ENCODE data around the gene RAB43.

The RAB43 gene

DNA sequence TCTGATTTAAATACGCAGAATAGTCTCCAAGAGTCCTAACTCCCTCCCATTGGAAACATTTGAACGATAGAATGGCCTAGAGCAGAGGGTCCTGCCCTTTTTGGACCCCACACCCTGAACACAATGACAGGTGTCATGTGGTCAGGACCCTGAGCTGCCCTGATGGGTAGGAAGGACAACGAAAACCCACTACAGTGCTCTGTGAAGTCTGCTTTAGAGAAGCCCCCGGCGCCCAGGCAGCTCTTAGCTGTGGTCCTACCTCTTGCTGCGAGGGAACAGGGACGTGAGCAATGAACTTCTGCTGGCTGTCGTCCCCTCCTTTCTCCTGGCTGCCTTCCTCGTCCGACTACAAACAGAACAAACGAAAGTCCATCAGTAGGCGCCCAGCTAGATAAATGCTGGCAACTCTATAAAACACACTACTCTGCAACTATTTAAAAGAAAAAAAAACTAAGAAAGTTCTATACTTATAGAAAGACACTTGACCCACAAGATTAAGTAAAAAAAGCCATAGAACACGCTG is 8.7 kb upstream of the RAB43 start:
- TF ChIP-seq, protein P1, sequence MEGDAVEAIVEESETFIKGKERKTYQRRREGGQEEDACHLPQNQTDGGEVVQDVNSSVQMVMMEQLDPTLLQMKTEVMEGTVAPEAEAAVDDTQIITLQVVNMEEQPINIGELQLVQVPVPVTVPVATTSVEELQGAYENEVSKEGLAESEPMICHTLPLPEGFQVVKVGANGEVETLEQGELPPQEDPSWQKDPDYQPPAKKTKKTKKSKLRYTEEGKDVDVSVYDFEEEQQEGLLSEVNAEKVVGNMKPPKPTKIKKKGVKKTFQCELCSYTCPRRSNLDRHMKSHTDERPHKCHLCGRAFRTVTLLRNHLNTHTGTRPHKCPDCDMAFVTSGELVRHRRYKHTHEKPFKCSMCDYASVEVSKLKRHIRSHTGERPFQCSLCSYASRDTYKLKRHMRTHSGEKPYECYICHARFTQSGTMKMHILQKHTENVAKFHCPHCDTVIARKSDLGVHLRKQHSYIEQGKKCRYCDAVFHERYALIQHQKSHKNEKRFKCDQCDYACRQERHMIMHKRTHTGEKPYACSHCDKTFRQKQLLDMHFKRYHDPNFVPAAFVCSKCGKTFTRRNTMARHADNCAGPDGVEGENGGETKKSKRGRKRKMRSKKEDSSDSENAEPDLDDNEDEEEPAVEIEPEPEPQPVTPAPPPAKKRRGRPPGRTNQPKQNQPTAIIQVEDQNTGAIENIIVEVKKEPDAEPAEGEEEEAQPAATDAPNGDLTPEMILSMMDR (IDR thresholded peaks at IDR 0.05; ENCODE audit: low read depth, low read length): no peak
- no peak overlapping the region for H3K4me3 ChIP-seq (ENCODE audit: low read depth, low read length)

DNA sequence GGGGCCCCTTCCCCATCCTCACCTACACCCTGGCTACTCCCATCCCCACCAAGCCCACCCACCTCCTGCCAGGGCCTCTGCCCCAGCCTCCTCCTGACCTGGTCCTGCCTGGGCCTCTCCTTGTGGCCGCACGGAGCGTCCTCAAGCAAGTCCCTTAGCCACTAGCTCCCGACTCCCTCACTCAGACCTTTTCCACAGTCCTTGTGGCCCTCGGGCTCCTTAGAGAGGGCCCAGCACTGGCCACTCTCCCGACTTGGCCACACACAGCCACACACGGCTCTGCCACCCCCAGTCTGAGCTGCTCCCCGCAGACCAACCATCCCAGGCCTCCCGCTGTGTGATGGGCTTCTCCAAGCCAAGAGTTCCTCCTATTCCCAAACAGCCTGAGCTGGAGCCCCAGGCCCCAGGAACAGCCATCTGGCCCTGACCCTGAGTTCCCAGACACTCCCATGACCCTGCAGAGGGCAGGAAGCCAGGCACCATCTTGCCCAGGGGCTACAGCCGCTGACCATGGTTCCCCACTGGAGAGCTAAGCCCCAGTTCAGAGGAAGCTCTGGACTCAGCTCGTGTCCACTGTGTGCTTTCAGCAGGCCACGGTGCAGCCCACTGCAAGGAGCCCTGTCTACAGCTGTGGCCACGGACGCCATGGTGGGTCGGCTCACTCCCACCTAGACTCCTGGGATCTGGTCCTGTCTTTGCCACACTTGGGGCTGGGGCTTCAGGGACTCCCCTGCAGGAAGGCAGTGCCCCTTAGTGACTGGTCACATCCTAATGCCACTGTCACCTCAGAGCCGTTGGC is 7.0 kb upstream of the RAB43 start:
- no peak overlapping the region for H3K4me3 ChIP-seq (ENCODE audit: low read depth, low read length)
- TF ChIP-seq, protein P1 (IDR thresholded peaks at IDR 0.05; ENCODE audit: low read depth, low read length): no peak

DNA sequence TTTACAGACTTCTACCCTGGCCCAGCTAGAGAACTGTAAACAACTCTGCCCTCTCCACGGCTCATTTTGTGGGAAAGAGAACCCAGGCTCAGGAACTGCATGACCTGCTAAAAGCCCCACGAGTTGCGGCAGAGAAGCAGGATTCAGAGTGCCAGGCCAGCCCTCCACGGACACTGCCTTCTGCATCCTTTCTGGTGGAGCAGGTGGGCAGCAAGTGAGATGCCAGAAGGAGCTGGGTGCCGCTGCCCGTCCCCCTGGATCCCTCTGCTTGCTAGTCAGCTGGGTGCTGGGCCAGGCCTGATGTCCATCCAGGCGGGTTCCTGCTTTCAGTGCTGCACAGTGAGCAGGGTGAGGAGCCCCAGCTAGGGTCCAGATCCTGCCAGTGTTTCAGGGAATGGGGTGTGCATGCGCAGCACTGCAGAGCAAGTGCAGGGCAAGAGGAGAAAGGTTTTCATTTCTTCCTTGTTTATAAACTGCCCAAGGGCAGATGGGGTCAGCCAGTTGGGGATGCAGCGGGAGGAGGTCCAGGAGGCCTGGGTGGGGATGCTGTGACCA is 5.2 kb upstream of the RAB43 start:
- TF ChIP-seq, protein P1 (IDR thresholded peaks at IDR 0.05; ENCODE audit: low read depth, low read length): no peak
- H3K4me3 ChIP-seq (ENCODE audit: low read depth, low read length): no peak overlapping the region

DNA sequence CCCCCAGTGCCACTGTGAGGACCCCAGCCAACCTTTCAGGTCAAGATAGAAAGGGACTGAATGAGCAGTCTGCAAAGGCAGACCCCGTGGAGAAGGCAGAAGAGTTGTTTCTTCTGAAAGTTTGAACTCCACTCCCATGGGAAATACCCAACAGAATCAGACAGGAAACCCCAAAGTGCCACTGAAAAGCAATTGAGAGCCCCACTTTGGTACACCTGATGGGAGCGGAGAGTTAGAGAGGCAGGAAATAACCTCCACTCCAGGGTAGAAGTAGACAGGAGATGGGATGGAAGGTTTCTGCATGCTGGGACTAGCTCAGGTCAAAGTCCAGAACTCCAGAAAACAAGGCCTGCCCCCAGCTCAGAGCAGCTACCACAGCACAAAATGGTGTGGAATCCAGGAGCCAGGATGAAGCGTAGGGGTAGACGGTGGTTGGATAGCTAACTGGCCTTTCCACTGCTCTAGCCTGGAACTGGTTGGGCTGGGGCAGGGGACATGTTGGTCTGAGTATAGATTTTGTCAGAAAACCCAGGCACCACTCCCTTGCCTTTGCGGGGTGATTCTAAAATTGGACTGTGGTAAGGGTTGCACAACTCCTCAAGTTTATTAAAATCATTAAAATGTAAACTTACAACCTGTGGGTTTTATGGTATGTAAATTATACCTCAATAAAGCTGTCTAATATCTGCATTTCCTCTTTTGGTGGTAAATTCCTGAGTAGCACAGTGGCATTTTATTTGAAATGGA is 1.9 kb upstream of the RAB43 start:
- TF ChIP-seq, protein P1 (IDR thresholded peaks at IDR 0.05; ENCODE audit: low read depth, low read length): no peak
- H3K4me3 ChIP-seq (ENCODE audit: low read depth, low read length): no peak overlapping the region

DNA sequence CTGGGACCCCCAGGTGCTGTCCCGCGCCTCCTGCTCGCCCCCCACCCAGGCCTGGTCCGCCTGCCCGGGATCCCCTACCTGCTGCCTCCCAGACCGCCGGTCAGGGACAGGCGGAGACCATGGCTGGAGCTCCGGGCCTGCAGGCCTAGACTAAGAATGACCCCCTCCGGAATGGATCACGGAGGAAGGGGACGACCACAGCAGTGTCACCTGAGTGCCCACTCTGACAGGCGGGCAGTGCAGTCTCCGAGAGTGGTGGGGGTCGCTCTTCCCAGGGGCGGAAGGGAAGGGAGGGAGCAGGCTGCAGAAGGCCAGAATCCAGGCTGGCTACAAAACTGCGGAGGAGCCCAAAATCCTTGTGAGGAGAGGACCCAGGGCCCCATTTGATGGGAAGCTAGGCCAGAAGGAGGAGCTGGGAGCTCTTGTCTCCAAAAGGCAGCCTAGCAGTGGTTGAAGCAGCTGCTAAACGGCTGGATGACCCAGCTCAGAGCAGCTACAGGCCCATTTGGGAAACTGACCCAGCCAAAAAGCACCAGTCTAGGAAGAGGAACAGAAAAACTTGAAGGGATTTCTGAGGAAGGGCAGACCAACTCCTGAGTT is 908 bp upstream of the RAB43 start:
- TF ChIP-seq, protein P1 (IDR thresholded peaks at IDR 0.05; ENCODE audit: low read depth, low read length): no peak
- no peak overlapping the region for H3K4me3 ChIP-seq (ENCODE audit: low read depth, low read length)

DNA sequence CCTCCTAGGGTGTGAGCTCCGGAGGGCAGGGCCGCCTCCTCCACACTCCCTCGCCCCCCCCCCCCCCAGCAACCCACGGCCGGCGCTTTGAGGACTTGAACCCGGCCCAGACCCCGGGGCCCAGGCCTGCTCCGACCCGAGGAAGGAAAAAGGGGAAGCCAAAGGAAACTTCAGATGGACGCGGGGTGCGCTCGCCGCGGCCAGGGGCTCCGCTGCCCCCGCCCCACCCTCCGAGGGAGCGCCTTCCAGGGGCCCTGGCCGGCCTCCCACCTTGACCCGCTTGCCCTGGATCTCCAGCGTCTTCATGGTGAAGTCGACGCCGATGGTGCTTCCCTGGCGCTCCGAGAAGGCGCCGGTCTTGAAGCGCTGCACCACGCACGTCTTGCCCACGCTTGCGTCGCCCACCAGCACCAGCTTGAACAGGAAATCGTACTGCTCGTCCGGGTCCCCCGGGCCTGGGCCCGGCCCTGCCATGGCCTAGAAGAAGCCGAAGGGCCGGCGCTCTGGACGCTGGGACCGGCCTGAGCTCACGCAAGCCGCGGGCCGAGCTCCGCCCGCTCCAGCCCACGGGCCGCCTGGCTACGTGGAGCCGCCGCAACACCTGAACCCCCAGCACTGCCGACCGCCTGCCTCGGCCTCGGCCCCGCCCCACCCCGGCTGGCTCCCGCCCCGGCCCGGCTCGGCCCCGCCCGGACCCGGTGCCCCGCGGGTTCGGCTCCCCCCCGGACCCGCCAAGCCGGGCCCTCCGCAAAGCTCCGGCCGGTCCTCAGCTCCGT is 400 bp downstream of the RAB43 start:
- H3K4me3 ChIP-seq (ENCODE audit: low read depth, low read length): peak overlapping the region; percentile 78

More for the DNA sequence above, 400 bp downstream of the RAB43 start:
- TF ChIP-seq, protein P1 (IDR thresholded peaks at IDR 0.05; ENCODE audit: low read depth, low read length): no peak

Data from WI38 (cell line).